ENCODE measurements around the gene DUS4L.

DNA sequence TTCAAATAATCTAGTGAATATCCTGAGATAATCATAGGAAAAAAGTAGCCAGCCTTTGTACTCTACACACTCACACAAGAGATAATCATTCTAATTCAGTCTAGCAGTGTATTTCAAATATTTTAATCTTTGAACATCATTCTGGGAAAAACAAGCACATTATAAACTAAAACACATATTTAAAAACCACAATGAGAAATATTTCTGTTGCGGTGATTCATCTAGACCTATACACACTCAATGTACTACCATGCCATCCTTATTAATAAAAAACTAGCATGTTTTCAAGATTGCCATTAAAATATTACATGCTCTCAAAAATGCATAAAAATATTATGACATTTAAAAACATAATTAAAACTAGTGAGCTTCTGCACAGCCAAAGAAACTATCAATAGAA, 11.8 kb upstream of the DUS4L start:
- TF ChIP-seq, protein P1, sequence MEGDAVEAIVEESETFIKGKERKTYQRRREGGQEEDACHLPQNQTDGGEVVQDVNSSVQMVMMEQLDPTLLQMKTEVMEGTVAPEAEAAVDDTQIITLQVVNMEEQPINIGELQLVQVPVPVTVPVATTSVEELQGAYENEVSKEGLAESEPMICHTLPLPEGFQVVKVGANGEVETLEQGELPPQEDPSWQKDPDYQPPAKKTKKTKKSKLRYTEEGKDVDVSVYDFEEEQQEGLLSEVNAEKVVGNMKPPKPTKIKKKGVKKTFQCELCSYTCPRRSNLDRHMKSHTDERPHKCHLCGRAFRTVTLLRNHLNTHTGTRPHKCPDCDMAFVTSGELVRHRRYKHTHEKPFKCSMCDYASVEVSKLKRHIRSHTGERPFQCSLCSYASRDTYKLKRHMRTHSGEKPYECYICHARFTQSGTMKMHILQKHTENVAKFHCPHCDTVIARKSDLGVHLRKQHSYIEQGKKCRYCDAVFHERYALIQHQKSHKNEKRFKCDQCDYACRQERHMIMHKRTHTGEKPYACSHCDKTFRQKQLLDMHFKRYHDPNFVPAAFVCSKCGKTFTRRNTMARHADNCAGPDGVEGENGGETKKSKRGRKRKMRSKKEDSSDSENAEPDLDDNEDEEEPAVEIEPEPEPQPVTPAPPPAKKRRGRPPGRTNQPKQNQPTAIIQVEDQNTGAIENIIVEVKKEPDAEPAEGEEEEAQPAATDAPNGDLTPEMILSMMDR (IDR thresholded peaks at IDR 0.05; ENCODE audit: borderline replicate concordance, extremely low read depth, low read length, poor library complexity, severe bottlenecking) = no peak
- no peak for TF ChIP-seq EZH2 (IDR thresholded peaks at IDR 0.05; ENCODE audit: borderline replicate concordance, low read depth, low read length, severe bottlenecking)
